HTERT RPE-1 (cell line): ENCODE data around the gene DLL1.
"Not testable (repeated sequence)": the region's sequence is repeated elsewhere in the genome, so short reads cannot be mapped to it uniquely, and the experiment has no call there.

Source experiments
- in situ Hi-C: fragments of 300-500 bp; cut with MboI; formaldehyde crosslinking; loops from 4 replicates; pipeline ENCODE4 v1.14.3; 2020; ENCODE audit warnings: low sequenced_read_pairs

Gene DLL1

GRCh38 chr6:170269151-170269845 is 21.6 kb downstream of the DLL1 start:
- in situ Hi-C loops: no loop called here

GRCh38 chr6:170268216-170269129 is 22.4 kb downstream of the DLL1 start:
- in situ Hi-C loops: no loop called here

GRCh38 chr6:170267688-170268087 is 23.2 kb downstream of the DLL1 start:
- in situ Hi-C loops: no loop called here

GRCh38 chr6:170266061-170266825 is 24.6 kb downstream of the DLL1 start:
- in situ Hi-C loops: no loop called here

GRCh38 chr6:170265655-170266054 is 25.2 kb downstream of the DLL1 start:
- in situ Hi-C loops: no loop called here

- in situ Hi-C loops: not testable (repeated sequence)
These were observed 26.2 kb downstream of the DLL1 start for GRCh38 chr6:170264644-170265043.

GRCh38 chr6:170264086-170264485 is 26.8 kb downstream of the DLL1 start:
- in situ Hi-C loops: no loop called here

GRCh38 chr6:170263410-170263809 is 27.5 kb downstream of the DLL1 start:
- in situ Hi-C loops: no loop called here

GRCh38 chr6:170262489-170263088 is 28.3 kb downstream of the DLL1 start:
- in situ Hi-C loops: no loop called here

- in situ Hi-C loops: no loop called here
These were observed 29.0 kb downstream of the DLL1 start for GRCh38 chr6:170261643-170262488.

- in situ Hi-C loops: no loop called here
These were observed 30.2 kb downstream of the DLL1 start for GRCh38 chr6:170260686-170261085.

GRCh38 chr6:170259278-170259677 is 31.6 kb downstream of the DLL1 start:
- in situ Hi-C loops: no loop called here

GRCh38 chr6:170258407-170258806 is 32.5 kb downstream of the DLL1 start:
- in situ Hi-C loops: no loop called here

GRCh38 chr6:170257376-170257775 is 33.5 kb downstream of the DLL1 start:
- in situ Hi-C loops: no loop called here

GRCh38 chr6:170256641-170257040 is 34.2 kb downstream of the DLL1 start:
- in situ Hi-C loops: no loop called here

- in situ Hi-C loops: no loop called here
These were observed 35.3 kb downstream of the DLL1 start for GRCh38 chr6:170255426-170256125.

- in situ Hi-C loops: no loop called here
These were observed 36.3 kb downstream of the DLL1 start for GRCh38 chr6:170254315-170255213.

GRCh38 chr6:170253910-170254269 is 37.0 kb downstream of the DLL1 start:
- in situ Hi-C loops: no loop called here
